Measurements from ENCODE around the gene DMWD.
"Not testable (repeated sequence)": the region's sequence is repeated elsewhere in the genome, so short reads cannot be mapped to it uniquely, and the experiment has no call there.

Gene DMWD

DNA sequence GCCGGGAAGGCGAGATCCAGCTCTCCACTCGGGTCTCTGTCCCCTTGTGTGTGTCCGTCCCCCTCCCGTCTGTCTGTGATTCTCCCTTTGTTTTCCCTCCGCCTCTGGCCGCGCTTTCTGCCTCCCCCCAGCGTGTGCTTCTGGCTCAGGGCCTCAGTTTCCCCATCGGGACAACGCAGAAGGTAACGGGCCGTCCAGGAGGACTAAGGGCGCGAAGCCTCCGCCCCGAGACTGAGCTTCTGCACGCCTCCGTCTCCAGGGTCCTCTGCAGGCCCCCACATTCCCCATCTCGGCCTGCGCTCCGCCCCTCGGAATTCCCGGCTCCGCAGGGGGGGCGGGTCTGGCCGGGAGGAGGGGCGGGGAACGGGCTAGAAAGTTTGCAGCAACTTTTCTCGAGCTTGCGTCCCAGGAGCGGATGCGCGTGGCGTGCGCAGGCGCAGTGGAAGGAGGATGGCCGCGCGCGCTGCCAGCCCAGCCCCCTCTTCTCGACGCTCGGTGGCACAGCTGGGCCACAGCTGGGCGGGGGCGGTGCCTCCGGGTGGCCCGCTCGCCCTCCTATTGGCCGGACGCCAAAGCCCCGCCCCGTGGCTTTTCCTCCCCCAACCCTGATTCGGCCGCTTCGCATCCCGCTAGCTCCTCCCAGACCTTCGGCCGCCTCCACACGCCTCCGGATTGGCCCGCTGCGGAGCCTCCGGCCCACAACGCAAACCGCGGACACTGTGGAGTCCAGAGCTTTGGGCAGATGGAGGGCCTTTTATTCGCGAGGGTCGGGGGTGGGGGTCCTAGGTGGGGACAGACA is 23.5 kb downstream of the DMWD start, which contains the start of gene SIX5:
TSS of gene SIX5 (minus strand) at position 269 of the 799 bp plus-strand sequence. CDS start 408 bp downstream, outside the sequence.
- DNase-seq = peak; percentile 97 to 98

DNA sequence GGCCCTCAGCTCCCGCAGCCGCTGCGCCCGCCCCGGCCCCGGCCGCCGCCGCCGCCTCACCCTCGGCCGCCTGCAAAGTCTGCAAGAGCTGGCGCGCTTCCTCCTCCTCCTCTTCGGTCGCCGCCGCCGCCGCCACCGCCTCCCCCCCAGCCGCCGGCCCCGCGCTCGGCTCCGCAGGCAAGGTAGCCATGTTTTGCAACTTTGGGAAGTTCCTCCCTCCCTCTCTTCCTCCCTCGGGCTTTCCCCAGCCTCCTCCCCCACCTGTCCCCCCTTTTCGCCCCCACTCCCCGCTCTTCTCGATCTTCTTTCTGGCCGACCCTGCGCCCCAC is 24.0 kb downstream of the DMWD start:
- peak in 1 of 2 experiments; percentile 52 for DNase-seq

DNA sequence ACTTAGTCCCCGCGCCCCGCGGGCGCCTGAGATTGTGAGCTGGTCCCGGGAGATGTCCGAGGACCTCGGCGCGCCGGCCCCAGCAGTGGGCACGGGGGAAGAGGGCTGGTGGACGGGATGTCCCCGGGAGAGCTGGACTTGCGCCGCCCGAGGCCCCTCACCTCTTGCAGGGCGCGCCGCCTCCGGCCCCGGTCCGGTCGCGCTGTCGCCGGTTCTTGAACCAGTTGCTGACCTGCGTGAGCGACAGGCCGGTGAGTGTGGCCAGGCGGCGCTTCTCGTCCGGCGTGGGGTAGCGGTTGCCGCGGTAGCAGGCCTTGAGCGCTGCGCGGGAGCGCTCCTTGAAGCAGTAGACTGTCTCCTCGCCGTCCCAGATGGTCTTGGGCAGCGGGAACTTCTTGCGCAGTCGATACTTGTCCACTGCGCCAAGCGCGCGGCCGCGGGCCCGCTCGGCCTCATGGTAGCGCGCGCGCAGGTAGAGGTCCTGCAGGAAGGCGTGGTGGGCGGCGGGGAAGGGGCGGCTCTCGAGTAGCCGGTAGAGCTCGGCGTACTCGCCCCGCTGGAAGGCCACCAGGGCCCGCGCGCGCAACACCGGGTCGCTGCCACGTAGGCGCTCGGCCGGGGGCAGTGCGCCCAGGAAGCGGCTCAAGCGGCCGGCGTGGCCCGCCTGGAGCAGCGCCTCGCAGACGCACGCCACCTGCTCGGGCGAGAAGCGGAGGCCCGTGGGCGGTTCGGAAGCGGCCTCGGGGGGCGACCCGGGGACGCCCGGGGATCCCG is 24.6 kb downstream of the DMWD start:
- DNase-seq = peak; percentile 45 to 66

DNA sequence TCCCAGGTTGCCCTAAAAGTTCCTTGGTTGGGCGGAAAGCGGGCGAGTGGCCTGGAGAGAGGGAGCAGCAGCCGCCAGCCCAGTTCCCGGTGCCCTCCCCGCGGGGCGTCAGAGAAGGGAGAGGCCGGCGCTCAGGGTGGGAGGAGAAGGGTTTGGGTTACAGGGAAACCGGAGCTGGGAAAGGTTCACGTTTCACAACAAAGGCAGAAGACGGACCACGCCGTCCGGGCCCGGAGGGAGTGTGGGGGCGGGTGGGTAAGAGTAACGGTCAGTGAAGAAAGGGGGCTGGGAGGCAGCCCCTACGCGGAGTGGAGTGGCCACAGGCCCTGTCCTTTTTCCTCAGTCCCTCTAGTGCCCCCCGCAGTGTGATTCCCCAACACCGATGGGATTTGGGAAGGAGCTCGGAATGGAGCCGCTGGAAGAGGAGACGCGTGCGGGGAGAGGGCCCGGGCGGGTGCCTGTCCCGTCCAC is 25.2 kb downstream of the DMWD start:
- DNase-seq = no peak

DNA sequence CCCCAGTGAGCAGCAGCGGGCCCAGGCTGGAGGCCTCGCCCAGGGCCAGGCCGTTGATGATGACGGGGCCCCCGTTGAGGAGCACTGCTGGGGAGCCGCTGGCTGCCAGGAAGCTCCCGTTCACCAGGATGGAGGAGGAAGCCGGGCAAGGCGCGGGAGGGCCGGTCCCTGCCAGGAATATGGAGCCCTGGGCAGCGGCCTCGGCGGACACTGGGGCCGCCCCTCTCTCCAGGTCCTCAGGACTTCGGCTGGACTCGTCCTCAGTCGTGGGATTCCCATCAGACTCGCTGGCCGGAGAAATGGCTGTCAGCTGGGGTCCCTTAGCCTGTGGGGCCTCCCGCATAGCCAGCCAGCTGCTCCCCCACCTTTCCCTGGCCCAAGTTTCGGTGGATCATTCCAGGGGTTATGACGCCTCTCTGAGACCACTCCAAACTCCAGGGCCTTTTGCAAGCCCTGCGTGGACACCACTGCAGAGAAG is 25.7 kb downstream of the DMWD start:
- no peak for DNase-seq

DNA sequence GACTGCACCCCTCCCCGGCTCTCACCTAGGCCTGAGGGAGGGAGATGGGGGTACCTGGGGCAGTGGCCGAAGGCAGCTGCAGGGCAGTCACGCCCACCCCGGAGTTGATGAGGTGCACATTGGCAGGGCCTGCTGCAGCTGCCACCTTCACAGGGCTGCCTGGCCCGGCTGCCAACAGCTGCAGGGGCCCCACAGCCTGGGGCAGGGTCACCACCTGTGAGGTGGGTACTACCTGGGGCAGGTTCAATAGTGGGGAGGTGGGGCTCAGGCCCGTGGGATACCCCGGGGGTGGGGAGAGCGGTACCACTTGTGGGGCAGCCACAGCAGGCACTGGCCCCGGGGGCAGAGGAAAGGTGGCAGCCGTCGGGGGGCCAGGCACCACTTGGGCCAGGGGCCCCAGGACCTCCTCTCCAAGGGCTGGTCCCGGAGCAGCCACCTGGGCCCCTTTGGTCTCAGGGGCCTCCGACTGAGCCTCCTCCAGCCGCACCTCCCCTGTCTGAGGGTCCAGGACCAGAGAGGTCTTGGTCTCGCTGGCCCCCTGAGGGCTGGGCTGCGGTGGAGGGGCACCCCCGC is 26.3 kb downstream of the DMWD start:
- DNase-seq = no peak

DNA sequence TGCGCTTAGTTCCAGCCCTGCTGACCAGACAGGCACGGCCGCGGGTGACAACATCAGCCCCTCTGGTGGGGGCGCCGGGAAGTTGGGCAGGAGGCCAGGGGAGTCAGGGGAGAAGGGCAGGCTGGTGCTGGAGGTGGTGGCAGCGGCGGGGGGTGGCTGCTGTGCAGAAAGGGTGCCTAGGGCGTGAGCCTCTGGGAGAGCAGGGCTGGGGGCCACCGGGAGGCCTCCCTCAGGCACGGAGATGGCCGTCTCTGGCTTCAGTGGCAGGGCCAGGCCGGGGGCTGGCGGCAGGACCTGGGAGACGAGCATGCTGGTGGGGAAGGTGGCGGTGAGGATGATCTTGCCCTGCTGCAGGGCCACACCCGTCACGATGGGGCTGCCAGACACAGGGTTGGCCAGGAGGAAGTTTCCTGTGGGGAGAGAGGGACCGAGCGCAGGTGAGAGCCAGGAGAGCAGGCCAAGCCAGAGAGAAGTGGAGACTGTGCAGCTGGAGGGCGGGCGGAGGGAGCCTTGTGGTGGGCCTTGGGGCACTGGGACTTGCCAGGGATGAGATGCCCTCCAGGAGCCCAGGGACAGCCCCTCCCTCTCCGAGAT is 26.8 kb downstream of the DMWD start:
- DNase-seq = no peak

DNA sequence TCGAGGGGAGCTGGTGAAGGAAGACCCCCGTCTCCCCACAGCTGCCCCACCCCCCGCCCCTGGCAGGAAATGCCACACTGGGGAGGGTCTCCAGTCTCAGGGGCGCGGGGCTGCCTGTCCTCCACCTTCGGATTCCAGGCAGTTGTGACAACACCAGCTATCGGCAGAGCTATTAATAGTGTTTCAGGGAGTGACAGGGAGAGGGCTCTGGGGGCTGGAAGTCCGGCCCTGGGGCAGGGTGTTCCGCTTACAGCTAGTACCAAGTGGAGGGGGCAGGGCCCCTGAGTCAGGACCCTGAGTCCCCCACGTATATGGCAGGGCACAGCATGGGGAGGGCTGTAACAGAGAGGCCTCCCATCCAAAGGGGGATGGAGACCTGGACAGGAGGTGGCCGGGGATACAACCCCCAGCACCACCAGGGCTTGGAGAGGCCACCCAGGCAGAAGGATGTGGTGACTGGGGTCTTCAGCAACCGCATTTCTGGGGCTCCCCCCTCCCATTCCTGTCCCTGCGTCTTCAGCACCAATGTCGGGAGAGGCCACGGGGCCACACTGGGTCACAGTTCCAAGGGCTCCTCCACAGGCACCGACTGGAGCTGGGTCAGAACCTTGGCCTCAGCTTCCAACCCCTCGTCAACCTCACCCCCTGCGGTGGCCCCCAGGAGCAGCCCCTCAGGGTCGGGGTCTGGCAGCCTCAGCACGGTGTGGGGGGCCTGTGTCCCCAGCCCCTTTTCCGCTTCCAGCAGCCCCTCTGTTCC is 27.5 kb downstream of the DMWD start:
- DNase-seq = no peak

DNA sequence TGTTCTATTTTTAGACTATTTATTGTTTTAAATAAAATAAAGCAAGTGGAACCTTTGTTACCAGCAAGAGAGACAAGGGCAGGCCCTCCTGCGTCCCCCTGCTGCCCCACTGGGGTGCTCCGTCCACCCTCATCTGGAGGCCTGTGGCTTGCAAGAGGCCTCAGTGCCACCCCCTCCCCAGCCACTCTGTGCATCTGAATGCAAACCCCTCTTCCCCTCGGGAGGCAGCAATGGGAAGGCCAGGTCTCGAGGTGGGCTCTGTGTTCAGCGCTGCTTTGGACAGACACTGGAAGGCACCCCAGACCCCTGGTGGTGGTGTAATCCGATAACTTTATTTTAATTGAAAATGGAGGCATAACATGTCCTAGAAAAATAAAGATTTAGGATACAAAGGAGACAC is 28.2 kb downstream of the DMWD start:
- no peak for DNase-seq

DNA sequence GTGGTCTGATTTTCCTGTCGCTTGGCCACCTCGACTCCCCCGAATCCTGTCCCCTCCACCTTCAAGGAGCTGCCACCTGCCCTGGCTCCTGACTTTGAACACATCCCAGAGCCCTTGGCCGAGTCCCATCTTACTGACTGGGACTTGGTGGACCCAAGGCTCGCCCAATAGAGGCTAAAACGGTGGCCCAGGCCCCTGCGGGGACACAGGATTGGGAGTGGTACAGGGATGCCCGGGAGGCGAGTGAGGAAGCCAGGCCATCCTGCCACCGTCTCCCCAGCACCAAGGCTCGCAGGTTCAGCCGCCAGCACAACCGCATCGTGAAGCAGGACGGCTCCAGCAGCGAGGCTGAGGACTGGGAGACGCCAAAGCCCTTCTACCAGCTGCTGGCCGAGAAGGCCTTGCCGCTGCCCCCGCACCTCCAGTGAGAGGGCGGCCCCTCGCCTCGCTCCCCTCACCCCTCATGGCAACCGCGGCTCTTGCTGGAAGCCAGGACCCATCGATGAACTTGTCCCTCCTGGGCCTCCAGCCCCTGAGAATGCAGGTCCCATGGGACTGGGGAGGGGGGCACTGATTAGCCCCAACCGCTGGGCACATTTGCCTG is 28.9 kb downstream of the DMWD start:
- no peak for DNase-seq

DNA sequence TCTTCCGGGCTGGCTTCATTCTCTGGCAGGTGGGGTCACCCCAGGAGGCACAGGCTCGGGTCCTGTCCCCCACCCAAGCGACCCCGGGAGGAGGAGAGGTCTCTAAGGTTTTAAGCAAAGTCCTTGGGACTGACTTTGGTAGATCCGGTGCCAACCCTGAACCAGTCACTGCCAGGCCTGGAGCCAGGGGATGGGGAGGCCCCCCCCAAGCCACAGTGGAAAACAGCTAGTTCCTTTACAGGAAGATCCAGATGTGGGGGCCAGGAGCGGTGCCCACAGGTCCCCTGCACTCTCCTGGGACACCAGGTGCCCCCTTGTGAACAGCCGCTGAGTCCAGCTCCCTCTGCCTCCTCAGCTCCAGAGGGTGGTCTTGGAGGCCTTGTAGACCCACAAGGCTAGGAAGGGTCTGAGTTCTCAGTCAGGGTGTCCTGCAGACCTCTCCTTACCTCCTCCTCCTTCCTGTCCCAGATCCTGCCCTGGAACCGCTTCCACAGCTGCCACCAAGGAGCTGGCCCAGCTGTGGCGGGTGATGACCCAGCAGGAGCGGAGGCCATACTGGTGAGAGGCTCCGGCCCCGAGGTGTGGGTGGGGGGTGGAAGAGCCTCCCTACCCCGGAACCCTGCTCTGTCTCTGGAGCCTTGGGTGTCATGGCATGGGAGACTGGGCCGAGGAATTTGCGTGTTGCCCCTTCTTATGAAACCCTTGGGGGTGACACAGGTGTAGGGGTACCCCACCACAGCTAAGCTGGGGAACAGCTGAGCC is 29.6 kb downstream of the DMWD start:
- DNase-seq = no peak

DNA sequence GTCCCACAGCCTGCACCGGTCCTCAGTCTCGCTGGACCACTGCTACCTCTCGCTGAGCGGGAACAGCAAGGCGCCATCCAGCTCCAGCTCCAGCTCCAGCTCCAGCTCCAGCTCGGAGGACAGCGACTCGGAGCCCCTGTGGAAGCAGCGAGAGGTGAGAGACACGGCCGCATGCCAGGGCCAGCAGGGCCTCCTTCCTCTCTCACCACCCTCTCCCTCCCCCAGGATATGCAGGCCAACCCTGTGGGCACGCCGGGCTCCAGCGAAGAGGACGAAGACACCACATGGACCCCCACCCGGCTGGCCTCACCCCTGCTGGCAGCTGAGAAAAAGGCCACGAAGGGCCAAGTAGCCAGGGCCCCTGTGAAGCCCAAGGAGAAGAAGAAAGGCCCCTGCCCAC is 30.9 kb downstream of the DMWD start:
- no peak for DNase-seq

DNA sequence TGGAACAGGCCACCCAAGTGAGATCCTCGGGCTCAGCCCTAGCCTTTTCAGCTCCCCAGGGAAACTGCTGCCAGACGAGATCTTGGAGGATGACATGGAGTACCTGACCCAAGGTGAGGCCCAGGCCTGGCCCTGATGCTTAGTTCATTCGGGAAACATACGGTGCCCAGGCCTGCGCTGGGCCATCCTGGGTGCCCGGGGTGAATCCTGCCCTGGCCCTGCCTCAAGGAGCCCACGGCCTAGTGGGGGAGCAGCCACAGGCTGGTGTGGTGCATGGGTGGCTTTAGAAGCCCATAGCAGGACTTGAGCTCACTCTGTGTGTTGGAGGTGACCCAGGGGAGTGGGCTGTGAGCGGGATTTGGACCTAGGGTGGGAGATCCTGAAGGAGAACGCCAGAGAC is 33.7 kb downstream of the DMWD start:
- no peak for DNase-seq

DNA sequence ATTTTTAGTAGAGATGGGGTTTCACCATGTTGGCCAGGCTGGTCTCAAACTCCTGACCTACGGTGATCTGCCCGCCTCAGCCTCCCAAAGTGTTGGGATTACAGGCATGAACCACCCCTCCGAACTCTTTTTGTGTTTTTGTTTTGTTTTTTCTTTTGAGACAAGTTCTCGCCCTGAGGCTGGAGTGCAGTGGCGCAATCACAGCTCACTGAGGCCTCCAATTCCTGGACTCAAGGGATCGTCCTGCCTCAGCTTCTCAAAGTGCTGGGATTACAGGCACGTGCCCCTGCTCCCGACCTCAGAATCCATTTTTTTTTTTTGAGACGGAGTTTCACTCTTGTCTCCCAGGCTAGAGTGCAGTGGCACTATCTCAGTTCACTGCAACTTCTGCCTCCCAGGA is 35.0 kb downstream of the DMWD start:
- DNase-seq = no peak

DNA sequence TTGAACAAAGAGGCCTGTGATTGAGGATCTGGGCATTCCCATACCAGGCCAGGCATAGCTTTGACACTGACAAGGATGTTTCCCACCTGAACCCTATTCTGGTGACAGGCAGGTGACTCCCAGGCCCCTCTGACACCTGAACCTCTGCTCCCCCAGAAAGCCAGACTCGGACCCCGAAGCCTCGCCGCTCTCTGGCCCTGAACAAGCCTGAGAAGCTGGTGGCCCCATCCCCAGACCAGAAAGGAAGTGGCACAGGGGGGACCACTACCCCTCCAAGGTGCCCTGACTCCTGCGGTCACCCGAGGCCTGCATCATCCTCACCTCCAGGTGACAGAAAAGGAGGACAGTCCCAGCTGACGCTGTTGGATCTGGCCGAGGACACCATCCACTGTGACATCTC is 38.3 kb downstream of the DMWD start:
- no peak for DNase-seq

DNA sequence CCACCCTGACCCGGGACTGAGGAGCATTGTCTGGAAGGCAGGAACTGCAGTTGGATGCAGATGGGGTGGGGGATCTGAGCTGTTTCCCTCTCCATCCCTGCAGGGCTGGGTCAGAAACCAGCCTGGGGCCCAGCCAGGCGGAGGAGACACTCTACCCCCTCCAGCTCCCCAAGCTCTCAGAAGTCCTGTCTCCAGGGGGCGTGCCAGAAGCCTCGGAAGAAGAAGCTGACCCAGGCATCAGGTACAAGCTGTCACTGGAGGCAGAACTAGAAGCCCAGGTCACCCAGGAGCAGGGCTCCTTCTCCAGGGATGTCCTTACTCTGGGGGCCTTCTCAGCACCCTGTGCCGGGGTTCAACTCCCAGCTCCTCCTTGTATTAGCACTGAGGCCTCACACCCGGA is 39.1 kb downstream of the DMWD start:
- no peak for DNase-seq

DNA sequence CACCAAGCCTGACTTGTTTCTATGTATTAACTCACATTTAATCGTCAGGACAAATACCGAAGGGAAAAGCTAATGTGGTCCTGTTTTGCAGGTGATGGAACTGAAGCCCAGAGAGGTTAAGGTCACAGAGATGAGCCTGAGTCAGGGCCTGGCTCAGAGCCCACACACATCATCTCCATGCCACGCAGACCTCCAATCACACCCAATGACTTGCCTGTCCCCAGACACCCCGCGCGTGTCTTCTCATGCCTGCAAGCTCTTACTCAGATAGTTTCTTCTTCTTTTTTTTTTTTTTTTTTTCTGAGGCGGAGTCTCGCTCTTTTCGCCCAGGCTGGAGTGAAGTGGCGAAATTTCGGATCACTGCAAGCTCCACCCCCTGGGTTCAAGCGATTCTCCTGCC is 40.0 kb downstream of the DMWD start:
- no peak for DNase-seq

DNA sequence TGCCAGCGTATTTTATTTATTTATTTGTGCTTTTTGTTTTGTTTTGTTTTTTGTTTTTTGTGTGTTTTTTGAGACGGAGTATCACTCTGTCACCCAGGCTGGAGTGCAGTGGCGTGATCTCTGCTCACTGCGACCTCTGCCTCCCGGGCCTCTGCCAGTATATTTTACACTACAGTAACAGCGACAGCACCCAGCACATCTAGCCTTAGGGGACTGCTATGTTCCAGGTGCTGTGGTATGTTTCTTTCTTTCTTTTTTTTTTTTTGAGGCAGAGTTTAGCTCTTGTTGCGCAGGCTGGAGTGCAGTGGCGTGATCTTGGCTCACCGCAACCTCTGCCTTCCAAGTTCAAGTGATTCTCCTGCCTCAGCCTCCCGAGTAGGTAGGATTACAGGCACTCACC is 41.2 kb downstream of the DMWD start:
- DNase-seq = not testable (repeated sequence)

DNA sequence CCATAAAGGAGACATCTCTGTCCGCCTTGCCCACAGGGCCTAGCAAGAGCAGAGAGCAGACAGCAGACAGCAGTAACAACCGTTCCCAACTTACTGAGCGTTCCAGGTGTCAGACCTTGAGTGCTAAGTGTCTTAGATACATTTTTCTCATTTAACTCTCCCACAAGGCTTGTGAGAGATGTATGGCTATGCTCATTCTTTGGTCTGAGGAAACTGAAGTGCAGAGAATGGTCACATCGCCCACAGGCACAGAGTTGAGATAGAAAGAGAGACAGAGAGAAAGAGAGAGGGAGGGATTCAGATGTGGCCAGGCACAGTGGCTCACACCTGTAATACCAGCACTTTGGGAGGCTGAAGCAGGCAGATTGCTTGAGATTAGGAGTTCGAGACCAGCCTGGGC is 45.1 kb downstream of the DMWD start:
- DNase-seq = no peak

DNA sequence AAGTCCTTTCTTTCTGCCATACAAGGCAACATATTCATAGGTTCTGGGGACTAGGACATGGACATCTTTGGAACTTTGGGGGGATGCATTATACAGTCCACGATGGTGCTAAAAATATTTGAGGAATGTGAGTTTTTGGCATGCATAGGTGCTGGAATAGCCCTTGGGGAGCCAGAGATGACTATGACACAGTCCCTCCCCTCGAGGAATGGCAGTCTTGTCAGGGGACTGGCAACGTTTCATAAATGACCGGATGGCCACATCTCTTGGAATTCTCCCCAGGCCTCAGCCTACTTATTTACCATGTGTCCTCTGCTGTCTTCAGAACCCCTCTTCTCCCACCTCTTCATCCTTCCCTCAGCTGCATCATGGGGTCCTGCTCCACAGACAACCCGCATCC is 45.8 kb downstream of the DMWD start:
- no peak for DNase-seq

DNA sequence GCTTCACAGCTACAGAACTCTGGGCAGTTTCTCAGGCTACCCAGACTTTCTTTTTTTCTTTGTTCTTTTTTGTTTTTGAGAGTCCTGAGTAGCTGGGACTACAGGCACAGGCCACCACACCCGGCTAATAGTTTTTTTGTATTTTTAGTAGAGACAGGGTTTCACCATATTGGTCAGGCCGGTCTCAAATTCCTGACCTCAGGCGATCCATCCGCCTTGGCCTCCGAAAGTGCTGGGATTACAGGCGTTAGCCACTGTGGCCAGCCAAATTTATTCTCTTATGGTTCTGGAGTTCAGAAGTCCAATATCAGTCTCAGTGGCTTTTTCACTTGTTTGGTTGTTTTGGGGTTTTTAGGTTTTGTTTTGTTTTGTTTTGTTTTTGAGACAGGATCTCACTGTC is 47.0 kb downstream of the DMWD start:
- DNase-seq = no peak

Measured in activated T-cell treated with anti-CD3 and anti-CD28 coated beads, Interleukin-2, amount 50 U/mL, for 48 hours (primary cell).